AG04450 (cell line): ENCODE results near the gene SMC1B. TPM values are rescaled to one million over a fixed set of nuclear protein-coding genes. Genes with fewer than 3 reads are reported as not detected.
"Not testable (repeated sequence)": the region's sequence is repeated elsewhere in the genome, so short reads cannot be mapped to it uniquely, and the experiment has no call there.

Experiments
- CTCF ChIA-PET: fragments of 300-600, 350-600 bp; formaldehyde crosslinking; extraction: SDS; loops from one replicate; lab custom pipeline; 2022; ENCODE audit warnings: antibody characterized with exemption, inconsistent platforms; lab: Charles Lee
- POLR2A ChIA-PET: fragments of 350-600 bp; formaldehyde crosslinking; extraction: SDS; loops from one replicate; lab custom pipeline; 2021; ENCODE audit warnings: antibody characterized with exemption, inconsistent platforms; lab: Yijun Ruan, JAX
- DNase-seq: peaks from one replicate; pipeline ENCODE4 v3.0.0-alpha.2; 2011; ENCODE audit warnings: low read depth, low spot score
- H3K27ac ChIP-seq: one replicate; pipeline ENCODE4 v1.5.1; 2012; ENCODE audit warnings: low read depth, low read length, control low read depth
- H3K27me3 ChIP-seq: one replicate; pipeline ENCODE4 v1.6.0; 2012; ENCODE audit warnings: low read length; ENCODE audit not compliant: control insufficient read depth, insufficient read depth
- H3K4me3 ChIP-seq: 2 replicates; pipeline ENCODE4 v1.5.1; 2011; ENCODE audit warnings: mild to moderate bottlenecking, low read depth, low read length, control low read depth
- H3K9me3 ChIP-seq: 2 replicates; pipeline ENCODE4 v1.5.1; 2012; ENCODE audit warnings: low read length; ENCODE audit not compliant: control insufficient read depth, insufficient read depth
- CTCF ChIP-seq: IDR thresholded peaks from 2 replicates; pipeline ENCODE4 v1.5.1; 2011; ENCODE audit warnings: low read depth, low read length, control low read depth, inconsistent platforms
- polyA plus RNA-seq: library from polyadenylated mRNA; depleted of rRNA; stranded (reverse); fragments of >200 nt; gene quantifications from 2 replicates; pipeline ENCODE4 v1.2.3, GENCODE V29; 2011

The SMC1B gene
- polyA plus RNA-seq, 1 experiment: not detected

GRCh38 chr22:45445031-45445710 is 31.8 kb upstream of the SMC1B start:
- POLR2A ChIA-PET: no interaction called here
- Histone ChIP-seq H3K4me3 (no peak overlapping the region), H3K27ac (no peak overlapping the region), H3K27me3 (no peaks in the 10 kb centered on the region), H3K9me3 (no peaks in the 10 kb centered on the region; the same call in 1 of the 2 replicates)
- no peak for TF ChIP-seq CTCF
- CTCF ChIA-PET: no interaction called here
- no peak for DNase-seq

GRCh38 chr22:45444168-45444567 is 30.8 kb upstream of the SMC1B start:
- TF ChIP-seq CTCF: no peak
- ChIA-PET POLR2A (interaction anchor here (0.7 kb wide), 1 partner anchor 32 kb away, joined by 4 read pairs; no protein-coding TSS in a partner anchor), CTCF (interaction anchor here (1.2 kb wide), 1 partner anchor 110 kb away, joined by 4 read pairs; no protein-coding TSS in a partner anchor)
- Histone ChIP-seq H3K27me3 (no peaks in the 10 kb centered on the region), H3K27ac (peak overlapping the region; percentile 25), H3K9me3 (no peaks in the 10 kb centered on the region; the same call in 1 of the 2 replicates), H3K4me3 (no peak overlapping the region)
- no peak for DNase-seq

GRCh38 chr22:45442116-45442515 is 28.7 kb upstream of the SMC1B start:
- peak overlapping the region; percentile 21 for H3K27ac ChIP-seq
- DNase-seq: no peak
- no peaks in the 10 kb centered on the region for H3K27me3 ChIP-seq
- H3K4me3 ChIP-seq: no peak overlapping the region
- H3K9me3 ChIP-seq: no peaks in the 10 kb centered on the region; the same call in 1 of the 2 replicates
- no peak for TF ChIP-seq CTCF
- POLR2A ChIA-PET: interaction anchor here (1.1 to 2.7 kb wide), 2 partner anchors 63 to 107 kb away, joined by 3 to 5 read pairs; no protein-coding TSS in a partner anchor
- CTCF ChIA-PET: interaction anchor here (0.6 to 2.3 kb wide), 6 partner anchors 53 to 111 kb away, joined by 3 to 19 read pairs (median 6); no protein-coding TSS in a partner anchor

- POLR2A ChIA-PET: interaction anchor here (1.2 to 2.7 kb wide), 2 partner anchors 11 to 64 kb away, joined by 5 to 6 read pairs; no protein-coding TSS in a partner anchor
- no peak overlapping the region for H3K27ac ChIP-seq
- no peak for DNase-seq
Measured at GRCh38 chr22:45441138-45441537, 27.7 kb upstream of the SMC1B start.

GRCh38 chr22:45440688-45441087 is 27.3 kb upstream of the SMC1B start:
- not testable (repeated sequence) for H3K9me3 ChIP-seq, H3K27ac ChIP-seq, DNase-seq, H3K4me3 ChIP-seq, H3K27me3 ChIP-seq
- ChIA-PET CTCF (interaction anchor here (1.0 to 2.3 kb wide), 4 partner anchors 15 to 113 kb away, joined by 3 to 19 read pairs (median 6); no protein-coding TSS in a partner anchor), POLR2A (interaction anchor here (1.2 to 2.7 kb wide), 2 partner anchors 12 to 64 kb away, joined by 5 to 6 read pairs; no protein-coding TSS in a partner anchor)

More at GRCh38 chr22:45441138-45441537, 27.7 kb upstream of the SMC1B start:
- Histone ChIP-seq H3K27me3 (no peaks in the 10 kb centered on the region), H3K9me3 (no peaks in the 10 kb centered on the region; the same call in 1 of the 2 replicates), H3K4me3 (no peak overlapping the region)
- peak; percentile 82 for TF ChIP-seq CTCF
- CTCF ChIA-PET: interaction anchor here (1.0 to 2.3 kb wide), 4 partner anchors 60 to 112 kb away, joined by 4 to 19 read pairs (median 8); no protein-coding TSS in a partner anchor
